ENCODE data around the gene CLTCL1.

The CLTCL1 gene

DNA sequence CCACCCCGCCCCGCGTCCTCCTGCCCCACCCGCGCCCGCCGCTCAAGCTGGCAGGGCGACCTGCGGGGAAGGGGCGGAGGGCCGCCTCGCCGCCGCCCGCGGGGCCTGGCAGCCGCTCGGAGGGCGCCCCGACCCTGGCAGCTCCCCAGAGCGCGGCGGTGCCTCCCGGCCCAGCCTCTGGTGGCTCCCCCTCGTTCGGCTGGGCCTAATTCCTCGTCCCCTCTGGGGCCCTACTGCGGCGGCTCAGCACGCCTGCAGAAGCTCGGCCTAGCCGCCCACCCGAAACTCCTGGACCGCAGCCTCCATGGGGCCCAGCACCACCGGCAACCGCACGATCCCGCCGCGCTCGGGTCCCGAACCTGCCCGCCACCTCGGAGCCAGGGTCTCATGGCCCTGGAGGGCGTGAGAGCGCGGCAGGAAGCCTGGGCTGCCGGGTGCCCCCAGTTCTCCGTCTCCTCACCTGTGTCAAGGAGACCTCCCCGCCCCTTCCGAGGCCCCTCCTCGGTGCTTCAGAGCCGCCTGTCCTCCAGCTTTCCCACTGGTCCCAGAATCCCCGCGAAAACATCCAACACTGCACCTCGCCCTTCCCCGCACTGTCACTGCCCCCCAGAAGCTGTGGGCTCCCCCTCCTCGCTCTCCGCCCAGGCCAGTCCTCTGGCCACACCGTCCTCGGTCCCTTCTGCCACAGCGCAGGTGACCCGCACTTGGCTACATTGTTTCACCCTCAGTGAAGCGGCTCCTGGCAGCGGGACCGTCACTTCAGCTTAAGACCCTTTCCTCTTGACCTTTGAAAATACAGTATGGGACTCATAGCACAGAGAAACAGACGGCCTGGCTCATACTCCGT, 140.8 kb downstream of the CLTCL1 start:
- DNase-seq (ENCODE audit: low read depth): no peak

DNA sequence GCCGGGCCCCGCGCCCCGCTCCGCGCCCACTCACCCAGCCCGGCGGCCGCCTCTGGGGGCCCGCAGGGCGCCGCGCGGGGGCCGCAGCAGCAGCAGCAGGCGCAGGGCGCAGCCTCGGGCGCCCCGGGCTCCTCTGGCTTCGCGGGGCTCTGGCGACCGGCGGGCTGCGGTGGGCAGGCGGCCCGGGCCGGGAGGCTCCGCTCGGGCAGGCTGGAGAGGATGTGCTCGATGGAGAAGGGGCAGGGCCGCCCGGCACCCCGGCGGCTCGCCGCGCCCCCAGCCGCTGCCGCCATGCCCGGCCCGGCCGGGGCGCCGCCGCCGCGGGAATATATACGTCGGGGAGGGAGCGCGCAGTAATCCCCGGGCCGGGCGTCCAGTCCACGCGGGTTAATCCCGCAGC, 141.5 kb downstream of the CLTCL1 start, which contains the start of gene GSC2:
Gene GSC2, minus strand, starts transcription at position 302 of the 400 bp plus-strand sequence. Its CDS starts 9 bp downstream, at position 293.
- no peak for DNase-seq (ENCODE audit: low read depth)

DNA sequence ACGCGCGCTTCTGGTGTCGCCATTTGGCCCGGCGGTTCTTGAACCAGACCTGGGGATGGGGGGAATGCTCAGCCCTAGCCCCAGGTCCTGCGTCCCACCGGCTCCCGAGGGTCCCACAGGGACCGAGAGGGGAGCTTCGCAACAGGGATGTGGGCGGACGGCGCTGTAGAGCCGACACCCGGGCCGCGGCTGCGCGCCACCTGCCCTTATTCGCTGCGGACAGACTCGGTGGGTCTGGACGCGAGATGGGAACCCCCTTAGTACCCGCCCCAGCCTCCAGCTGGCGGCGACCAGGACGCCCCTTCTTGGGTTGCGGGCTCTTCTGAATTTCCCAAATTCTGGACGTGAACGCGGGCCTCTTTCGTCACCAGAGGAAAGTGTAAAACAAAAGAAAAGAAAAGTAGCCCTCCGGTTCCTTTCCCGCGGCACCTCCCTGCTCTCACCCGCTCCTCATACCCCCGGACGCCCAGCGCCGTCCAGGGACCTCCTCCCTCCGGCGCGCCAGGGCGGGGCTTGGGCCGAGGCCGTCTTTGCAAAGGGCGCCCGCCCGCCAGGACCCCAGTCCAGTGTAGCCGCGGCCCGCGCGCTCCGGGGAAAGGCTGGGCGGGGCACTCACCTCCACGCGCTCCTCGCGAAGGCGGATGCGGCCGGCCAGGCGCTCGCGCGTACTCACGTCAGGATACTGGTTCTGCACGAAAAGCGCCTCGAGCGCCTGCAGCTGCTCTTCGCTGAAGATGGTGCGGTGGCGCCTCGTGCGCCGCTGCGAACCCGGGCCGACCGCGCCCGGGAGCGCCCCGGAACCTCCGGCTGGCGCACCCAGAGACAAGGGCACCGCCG, 142.3 kb downstream of the CLTCL1 start:
- no peak for DNase-seq (ENCODE audit: low read depth)

DNA sequence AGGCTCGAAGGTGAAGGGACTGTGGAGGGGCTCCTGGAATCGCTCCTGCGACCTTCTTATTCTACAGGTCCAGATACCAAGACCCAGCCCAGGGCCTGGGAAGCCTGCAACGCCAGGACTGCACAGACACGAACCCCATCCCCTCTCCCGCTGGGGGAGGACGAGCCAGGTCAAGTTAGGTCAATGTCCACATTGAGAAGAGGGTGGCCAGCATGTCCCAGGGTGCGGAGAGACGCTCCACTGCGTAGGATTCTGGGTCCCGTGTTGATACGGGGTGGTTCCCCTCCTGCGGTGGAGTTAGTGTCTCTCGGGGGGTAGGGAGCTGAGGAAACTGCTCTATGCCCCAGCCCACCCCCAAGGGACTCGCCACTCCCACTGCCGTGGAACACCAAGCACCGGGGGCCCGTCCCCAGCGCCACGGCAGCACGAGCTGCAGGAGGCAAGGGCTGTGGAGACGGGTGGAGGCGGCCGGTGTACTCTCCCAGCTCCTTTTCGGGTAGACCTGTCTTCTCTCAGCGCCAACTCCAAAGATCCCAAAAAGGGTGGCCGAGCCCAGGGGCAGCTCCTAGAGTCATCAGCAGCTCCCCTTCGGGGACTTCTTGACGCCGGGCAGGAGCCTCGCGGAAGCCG, 143.0 kb downstream of the CLTCL1 start:
- DNase-seq (ENCODE audit: low read depth): no peak

DNA sequence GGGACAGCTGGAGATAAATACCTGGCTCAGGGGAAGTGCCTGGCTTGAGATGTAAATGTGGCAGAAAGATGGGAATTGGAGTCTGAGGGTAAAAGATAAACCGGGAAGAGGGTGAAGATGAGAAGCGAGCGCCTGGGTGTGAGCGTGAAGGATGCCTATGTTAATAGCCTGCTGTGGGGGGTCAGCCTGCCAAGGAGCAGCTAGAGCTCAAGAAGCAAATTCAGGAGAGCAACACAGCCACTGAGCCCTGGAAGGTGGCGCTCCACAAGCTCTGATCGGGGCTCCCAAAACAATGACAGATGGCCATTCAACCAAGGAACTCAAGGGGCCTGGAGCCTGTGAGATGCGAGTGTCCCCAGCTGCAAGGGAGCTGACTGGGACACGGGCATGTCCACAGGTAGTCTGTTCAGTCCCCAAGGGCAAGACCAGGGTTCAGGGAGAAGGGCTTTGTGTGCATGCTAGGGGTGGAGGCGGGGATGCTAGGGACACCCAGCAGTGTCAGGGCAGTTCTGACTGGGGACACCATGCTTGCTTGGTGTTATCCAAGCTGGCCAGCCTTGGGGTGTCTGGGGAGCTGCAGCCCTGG, 144.2 kb downstream of the CLTCL1 start:
- DNase-seq (ENCODE audit: low read depth): no peak

DNA sequence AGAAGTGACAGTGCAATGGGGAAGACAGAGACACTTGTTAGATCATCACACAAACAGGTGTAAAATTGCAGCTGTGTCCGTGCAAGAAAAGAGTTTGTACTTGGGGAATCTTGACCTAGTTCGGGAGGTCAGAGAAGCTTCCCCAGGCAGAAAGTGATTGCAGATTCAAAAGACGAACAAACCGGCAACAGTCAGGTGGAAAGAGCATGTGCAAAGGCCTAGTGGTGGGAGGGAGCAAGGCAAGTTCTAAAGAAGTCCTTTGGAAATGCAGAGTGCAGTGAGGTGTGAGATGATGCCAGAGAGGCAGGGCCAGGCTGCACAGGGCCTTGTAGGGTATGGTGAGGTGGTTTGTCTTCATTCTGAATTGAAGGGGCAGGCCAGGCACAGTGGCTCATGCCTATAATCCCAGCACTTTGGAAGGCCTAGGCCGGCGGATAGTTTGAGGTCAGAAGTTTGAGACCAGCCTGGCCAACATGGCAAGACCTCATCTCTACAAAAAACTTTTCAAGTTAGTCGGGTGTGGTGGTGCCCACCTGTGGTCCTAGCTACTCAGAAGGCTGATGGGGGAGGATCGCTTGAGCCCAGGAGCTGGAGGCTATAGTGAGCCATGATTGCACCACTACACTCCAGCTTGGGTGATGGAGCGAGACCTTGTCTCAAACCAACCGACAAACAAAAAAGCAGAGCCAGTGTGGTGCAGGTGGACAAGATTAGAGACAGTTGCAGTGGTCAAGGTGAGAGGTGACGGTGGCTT, 145.1 kb downstream of the CLTCL1 start:
- DNase-seq (ENCODE audit: low read depth): no peak

DNA sequence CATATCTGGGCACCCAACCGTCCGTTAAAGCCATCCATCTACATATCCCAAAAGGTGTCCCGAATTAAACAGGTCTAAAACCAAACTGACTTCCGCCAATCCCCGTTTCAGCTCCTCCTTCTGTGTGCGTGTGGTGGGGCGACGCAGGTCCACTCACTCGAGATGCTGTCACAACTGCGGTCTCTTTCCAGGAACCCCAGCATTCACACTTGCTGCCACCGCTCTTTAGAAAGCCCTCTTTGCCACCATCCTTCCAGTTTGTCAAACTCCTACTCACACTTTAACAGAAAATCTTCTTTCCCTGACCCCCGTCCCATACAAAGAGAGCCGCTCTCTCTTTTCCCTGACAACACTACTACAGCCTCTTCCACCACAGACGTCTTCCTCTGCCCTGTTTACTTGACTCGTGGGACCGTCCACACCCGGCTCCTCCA, 147.5 kb downstream of the CLTCL1 start:
- DNase-seq (ENCODE audit: low read depth): no peak

DNA sequence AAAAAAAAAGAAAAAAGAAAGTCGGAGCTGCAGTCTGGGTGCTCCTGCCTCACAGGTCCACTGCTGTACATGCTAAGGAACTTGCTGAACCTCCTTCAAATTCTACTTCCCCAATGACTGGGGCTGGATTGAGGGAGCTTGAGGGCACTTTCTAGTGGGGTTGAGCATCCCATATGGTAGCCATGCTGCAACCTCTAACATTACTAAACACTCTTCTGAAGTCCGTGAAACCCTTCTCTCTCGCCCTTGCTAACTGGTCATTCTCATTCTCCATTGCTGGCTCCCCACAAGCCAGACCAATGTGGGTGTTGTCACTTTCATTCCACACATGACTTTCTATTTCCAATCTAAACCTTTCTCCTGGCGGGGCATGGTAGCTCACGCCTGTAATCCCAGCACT, 148.3 kb downstream of the CLTCL1 start:
- DNase-seq (ENCODE audit: low read depth): no peak

DNA sequence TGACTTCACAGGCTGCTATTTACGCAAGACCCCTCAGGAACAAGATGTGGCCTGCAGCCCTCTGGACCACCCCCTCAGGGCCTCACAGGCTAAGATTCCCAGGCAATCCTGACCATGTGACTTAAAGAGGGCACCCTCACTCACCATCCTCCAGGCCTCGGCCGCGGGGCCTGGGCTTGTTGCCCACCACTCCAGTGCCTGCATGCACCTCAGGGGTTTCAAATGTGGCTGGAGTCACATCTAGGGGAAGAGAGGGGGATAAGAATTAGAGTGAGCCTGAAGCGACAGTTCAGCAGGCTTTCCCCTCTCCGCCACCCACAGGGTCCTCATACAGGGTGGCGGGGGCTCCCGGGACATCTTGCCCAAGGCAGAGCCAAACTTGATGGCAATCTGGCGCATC, 149.1 kb downstream of the CLTCL1 start:
- DNase-seq (ENCODE audit: low read depth): no peak

DNA sequence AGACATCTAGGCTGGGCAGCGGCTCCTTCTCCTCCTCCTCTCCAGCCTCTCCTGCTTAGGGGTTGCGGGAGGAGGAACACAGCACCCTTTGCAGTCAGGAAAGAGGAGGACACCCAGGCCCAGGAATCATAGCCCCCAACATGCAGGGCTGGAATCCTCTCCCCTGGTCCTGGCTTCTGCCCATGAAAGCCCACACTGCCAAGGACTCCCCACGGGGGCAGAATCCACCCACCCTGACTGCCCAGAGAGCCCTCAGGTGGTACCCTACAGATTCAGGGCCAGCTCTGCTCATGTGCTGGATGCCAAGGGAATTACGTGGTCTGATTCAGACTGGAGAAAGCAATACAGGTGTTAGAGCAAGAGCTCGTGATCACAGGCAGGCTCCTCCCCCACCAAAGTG, 151.5 kb downstream of the CLTCL1 start:
- no peak for DNase-seq (ENCODE audit: low read depth)

DNA sequence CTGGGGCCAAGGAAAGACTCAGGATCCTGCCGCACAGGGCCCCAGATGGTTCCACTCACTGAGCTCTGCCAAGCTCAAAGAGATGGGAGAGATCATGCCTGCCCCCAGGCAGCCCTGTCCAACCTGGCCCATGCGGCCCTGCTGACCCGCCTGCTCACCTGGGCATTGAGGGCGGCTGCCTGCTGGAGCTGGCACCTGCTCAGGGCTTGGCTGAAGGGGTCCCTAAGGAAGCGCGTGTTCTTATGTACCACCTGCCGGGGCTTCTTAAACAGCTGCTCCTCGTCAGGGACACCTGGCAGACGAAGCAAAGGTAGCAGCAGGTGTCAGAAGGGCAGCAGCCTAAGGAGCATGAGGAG, 152.5 kb downstream of the CLTCL1 start:
- DNase-seq (ENCODE audit: low read depth): no peak

DNA sequence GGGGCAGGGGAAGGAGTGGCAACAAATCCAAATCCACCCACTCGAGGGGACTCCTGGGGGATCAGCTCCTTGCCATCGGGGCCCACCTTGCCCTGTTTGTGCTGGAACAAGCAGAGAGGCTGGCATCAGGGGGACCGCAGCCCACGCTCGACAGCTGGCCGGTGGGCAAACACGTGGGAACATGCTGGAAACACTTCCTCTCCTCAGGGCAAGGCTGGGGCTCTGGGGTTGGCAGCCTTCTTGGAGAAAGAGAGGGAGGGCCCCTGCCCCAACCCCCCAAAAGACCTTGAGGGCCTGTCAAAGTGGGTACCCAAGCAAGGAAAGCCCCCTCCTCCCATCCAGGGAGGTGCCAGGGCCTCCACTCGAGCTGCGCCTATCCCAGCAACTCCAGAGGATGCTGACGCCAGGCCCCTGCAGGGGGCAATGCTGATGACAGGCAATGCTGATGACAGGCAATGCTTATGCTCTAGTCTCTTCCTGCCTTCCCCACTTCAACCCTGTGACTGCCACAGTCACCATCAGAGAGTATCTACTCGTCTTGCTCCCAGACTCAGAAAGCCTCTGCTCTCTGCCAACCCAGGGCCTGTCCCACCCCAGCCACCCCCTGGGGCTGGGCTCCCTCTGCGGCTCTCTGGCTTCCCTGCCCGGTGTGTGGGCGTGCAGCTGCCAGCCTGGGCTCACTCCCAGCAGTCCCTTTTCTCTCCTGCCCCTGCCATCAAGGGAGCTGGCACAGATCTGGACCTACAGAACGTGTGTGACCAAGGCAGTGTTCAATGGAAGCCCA, 153.1 kb downstream of the CLTCL1 start:
- DNase-seq (ENCODE audit: low read depth): no peak

DNA sequence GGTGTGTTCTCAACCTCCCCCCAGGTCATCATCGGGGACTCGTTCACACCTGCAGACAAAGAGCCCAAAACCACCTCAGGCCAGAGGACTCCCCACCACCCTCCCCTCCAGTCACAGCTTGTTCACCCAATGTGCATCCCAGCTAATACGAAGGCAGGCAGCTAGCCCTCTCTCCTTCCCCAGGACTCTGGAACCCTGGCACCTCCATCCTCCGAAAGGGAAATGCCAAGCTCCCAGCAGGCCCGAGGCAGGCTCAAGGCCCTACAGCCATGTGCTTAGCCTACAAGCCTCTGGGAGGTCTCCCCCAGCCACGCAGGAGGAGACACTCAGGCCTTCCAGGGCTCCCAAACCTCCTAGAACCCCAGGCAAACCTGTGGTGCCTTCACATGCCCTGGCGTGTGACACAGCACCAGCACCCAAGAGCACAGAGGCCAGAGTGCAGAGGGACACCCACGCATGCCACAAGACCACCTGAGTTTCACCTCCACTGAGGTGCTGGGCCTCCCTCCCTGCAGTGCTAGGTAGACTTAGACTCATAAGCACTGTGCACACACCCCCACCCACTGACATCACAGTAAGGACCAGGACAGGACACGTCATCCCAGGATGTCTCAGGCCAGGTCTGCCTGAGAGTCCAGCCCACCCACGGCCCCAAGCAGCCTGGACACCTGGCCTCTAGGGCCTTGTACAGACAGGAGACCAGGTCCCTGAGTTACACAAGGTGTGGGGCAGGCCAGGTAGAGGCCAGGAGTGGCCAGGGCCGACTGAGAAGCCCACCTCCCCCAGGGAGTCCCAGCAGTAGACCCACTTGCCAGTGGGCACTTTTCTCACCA, 153.9 kb downstream of the CLTCL1 start:
- no peak for DNase-seq (ENCODE audit: low read depth)

DNA sequence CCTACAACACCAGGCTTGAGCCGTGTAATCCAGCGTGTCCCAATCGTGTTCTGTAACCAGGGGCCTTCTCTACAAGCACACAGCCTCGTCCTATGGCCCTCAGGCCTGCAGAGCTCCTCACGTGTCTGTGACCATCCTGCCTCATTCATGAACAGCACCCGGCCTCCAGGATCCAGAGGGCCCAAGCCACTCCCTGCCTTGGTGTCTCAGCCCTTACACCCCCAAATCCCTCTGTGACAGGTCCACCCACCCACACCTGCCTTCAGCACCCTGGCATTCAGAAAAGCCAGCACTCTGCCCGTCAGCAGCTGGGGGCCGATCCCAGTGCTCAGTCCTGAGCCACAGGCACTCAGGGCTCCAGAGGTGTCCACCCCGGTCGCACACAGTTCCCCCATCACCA, 154.6 kb downstream of the CLTCL1 start:
- no peak for DNase-seq (ENCODE audit: low read depth)

DNA sequence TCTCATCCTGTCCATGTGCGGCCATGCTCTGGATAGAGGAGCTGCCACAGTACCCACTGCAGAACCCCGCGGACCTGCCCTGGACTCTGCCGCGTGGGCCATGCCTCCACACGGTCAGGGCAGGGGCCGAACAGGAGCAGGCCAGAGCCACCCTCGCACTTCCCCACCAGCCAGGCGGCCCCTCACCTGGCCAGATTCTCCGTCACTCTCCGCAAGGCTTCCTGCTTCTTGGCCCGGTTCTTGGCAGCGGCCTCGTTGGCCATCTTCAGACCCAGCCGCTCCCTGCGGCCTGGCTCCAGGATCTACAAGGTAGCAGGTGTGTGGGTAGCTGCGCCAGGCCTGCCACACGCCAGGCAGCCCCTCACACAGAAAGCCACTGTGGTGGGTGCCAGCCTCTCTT, 156.6 kb downstream of the CLTCL1 start:
- DNase-seq (ENCODE audit: low read depth): no peak

DNA sequence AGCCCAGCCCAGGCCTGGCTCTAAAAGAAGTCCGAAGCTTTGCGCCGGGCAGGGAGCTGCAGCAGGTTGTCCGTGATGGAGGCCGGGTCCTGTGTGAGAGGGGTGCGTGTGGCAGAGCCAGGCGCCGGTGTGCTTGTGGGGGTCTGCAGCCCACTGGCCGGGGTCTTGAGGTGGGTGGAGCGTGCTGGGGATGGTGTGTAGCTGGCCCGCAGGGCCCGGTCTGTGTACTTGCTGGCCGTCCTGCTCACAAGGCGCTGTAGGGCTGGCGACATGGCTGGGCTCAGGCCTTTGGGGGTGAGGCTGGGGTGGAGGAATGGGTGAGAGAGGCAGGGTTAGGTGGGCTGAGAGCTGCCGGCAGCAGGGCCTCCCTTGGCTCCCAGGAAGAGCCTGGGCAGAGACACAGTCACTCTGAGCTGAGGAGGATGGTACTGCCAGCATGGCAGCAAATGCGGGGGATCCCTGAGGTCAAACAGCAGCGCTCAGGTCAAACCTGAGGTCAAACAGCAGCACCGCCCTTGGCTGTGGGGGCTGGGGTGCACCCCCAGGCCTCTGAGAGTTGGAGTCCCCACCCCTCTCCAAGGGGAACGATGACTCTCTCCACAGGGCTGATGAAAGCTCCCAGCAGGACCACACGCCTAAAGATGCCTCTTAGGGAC, 157.2 kb downstream of the CLTCL1 start:
- DNase-seq (ENCODE audit: low read depth): no peak

DNA sequence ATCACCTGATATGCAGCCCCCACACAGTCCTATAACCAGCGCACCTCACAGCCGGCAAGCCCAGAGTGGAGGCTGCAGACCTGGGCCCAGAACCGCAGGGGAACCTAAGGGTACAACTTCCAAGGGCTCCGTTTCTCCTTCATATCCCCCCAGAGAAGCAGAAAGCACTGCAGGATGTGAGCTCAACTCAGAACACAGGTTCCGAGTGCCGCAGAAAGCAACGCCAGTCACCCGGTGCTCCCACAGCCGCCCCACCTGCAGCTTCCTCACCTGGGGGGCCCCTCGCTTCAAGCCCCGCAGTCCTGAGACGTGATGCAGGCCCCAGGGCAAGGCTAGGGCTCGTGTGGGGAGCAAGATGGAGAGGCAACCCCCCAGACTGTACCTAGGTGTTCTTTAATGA, 158.0 kb downstream of the CLTCL1 start:
- DNase-seq (ENCODE audit: low read depth): no peak

DNA sequence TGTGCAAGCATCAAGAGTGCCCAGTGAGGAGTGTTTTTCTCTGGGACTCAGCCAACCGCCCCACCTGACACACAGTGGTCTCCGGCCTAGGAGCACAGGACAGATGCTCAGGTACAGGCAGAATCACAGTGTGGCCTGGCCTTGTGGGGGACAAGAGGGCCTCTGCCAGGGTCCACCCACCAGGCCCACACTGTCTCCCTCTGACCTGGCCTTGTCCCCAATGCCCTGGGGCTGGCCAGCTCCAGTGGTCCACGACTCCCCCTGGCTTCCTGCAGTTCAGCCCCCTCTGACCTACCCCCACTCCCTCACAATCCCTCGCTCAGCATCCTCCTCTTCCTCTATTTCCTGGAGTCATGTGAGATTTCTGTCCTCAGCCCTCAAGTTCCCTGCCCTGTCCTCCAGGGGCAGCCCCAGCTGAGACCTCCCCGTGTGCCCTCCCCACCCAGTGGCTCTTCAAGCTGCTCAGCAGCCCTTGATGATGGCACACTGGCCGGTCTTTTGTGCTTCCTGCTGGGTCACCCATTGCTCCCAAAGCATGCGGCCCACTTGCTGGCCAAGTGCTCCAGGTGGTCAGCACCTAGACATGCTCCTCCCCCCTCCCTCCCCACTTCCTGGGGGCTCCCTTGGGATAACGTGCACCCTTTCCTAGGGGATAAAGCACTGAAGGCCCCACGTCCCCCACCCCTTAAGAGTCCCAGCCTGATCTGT, 158.7 kb downstream of the CLTCL1 start:
- DNase-seq (ENCODE audit: low read depth): no peak

DNA sequence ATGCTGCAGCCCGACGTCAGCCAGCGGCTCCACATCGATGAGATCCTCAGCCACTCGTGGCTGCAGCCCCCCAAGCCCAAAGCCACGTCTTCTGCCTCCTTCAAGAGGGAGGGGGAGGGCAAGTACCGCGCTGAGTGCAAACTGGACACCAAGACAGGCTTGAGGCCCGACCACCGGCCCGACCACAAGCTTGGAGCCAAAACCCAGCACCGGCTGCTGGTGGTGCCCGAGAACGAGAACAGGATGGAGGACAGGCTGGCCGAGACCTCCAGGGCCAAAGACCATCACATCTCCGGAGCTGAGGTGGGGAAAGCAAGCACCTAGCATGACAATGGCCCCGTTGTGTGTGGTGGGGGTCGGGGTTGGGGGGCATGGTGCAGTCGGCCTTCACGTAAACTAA, 159.4 kb downstream of the CLTCL1 start:
- no peak for DNase-seq (ENCODE audit: low read depth)

Measured in T follicular helper cell (primary cell).